ENCODE measurements around the gene SLC39A1. TPM values are rescaled to one million over a fixed set of nuclear protein-coding genes. Genes with fewer than 3 reads are reported as not detected.

The SLC39A1 gene
- total RNA-seq, 6 experiments from 2014 or later: 88.8 to 95.7 (median 93.0) TPM

- no peak overlapping the region for H3K4me3 Mint-ChIP-seq
- no peaks in the 10 kb centered on the region for H3K4me1 Mint-ChIP-seq (ENCODE audit: low read depth)
- H3K27ac Mint-ChIP-seq: no peak overlapping the region
- H3K9me3 Mint-ChIP-seq: no peaks in the 10 kb centered on the region
- peaks cover 3% of the 10 kb centered on the region; the same call in 1 of the 2 replicates for H3K27me3 Mint-ChIP-seq (ENCODE audit: insufficient read depth)
- H3K36me3 Mint-ChIP-seq (ENCODE audit: low read depth): peaks cover 47% of the 10 kb centered on the region
- no peak for TF ChIP-seq CTCF (IDR thresholded peaks at IDR 0.05)
- no peak for DNase-seq
These were observed 27.1 kb downstream of the SLC39A1 start for GRCh38 chr1:153936011-153936802.

GRCh38 chr1:153934746-153935145 is 28.6 kb downstream of the SLC39A1 start:
- TF ChIP-seq CTCF (IDR thresholded peaks at IDR 0.05): no peak
- DNase-seq: no peak
- Mint-ChIP-seq H3K36me3 (ENCODE audit: low read depth) (peaks cover 37% of the 10 kb centered on the region), H3K4me3 (no peak overlapping the region), H3K4me1 (ENCODE audit: low read depth) (no peaks in the 10 kb centered on the region), H3K27ac (no peak overlapping the region), H3K27me3 (ENCODE audit: insufficient read depth) (peaks cover 1% of the 10 kb centered on the region; the same call in 1 of the 2 replicates), H3K9me3 (no peaks in the 10 kb centered on the region)

- H3K36me3 Mint-ChIP-seq (ENCODE audit: low read depth): peaks cover 31% of the 10 kb centered on the region
- H3K9me3 Mint-ChIP-seq: no peaks in the 10 kb centered on the region
- DNase-seq: no peak
- no peak for TF ChIP-seq CTCF (IDR thresholded peaks at IDR 0.05)
- peaks cover 6% of the 10 kb centered on the region for H3K4me1 Mint-ChIP-seq (ENCODE audit: low read depth)
- H3K27me3 Mint-ChIP-seq (ENCODE audit: insufficient read depth): peaks cover 4% of the 10 kb centered on the region; the same call in 1 of the 2 replicates
- no peak overlapping the region for H3K27ac Mint-ChIP-seq
- H3K4me3 Mint-ChIP-seq: no peak overlapping the region
These were observed 29.4 kb downstream of the SLC39A1 start for GRCh38 chr1:153933955-153934354.

GRCh38 chr1:153933430-153933829 is 29.9 kb downstream of the SLC39A1 start:
- no peak for TF ChIP-seq CTCF (IDR thresholded peaks at IDR 0.05)
- no peak for DNase-seq
- Mint-ChIP-seq H3K27me3 (ENCODE audit: insufficient read depth) (peaks cover 4% of the 10 kb centered on the region; the same call in 1 of the 2 replicates), H3K9me3 (no peaks in the 10 kb centered on the region), H3K36me3 (ENCODE audit: low read depth) (peaks cover 27% of the 10 kb centered on the region), H3K4me3 (no peak overlapping the region), H3K4me1 (ENCODE audit: low read depth) (peaks cover 11% of the 10 kb centered on the region), H3K27ac (no peak overlapping the region)

GRCh38 chr1:153932156-153933131 is 30.9 kb downstream of the SLC39A1 start:
- H3K9me3 Mint-ChIP-seq: no peaks in the 10 kb centered on the region
- H3K4me3 Mint-ChIP-seq: no peak overlapping the region
- no peak overlapping the region for H3K27ac Mint-ChIP-seq
- TF ChIP-seq CTCF (IDR thresholded peaks at IDR 0.05): no peak
- H3K4me1 Mint-ChIP-seq (ENCODE audit: low read depth): peaks cover 17% of the 10 kb centered on the region
- H3K27me3 Mint-ChIP-seq (ENCODE audit: insufficient read depth): peaks cover 4% of the 10 kb centered on the region
- no peak for DNase-seq
- peaks cover 22% of the 10 kb centered on the region for H3K36me3 Mint-ChIP-seq (ENCODE audit: low read depth)

All from HFFc6 (cell line).